GM18499 (cell line): ENCODE results near the gene ASTN2.

Source experiments
- ATAC-seq: cut with Tn5 transposase; IDR thresholded peaks from one replicate; pipeline ENCODE4 v1.9.1; 2021; ENCODE audit warnings: moderate number of reproducible peaks; ENCODE audit not compliant: insufficient read depth, unreplicated experiment

Gene ASTN2

GRCh38 chr9:117416856-117417255 is 2.0 kb upstream of the ASTN2 start:
- no peak for ATAC-seq

GRCh38 chr9:117415358-117415914 is 579 bp upstream of the ASTN2 start:
- no peak for ATAC-seq

- ATAC-seq, result no peak
Observed at GRCh38 chr9:117414220-117414905, 494 bp downstream of the ASTN2 start.

GRCh38 chr9:117413346-117414219 is 1.3 kb downstream of the ASTN2 start:
- ATAC-seq, result no peak

- ATAC-seq, result no peak
Observed at GRCh38 chr9:117412841-117413240, 2.0 kb downstream of the ASTN2 start.

- no peak for ATAC-seq
Observed at GRCh38 chr9:117412006-117412715, 2.7 kb downstream of the ASTN2 start.

- ATAC-seq, result no peak
Observed at GRCh38 chr9:117411547-117411946, 3.3 kb downstream of the ASTN2 start.

GRCh38 chr9:117409321-117409720 is 5.5 kb downstream of the ASTN2 start:
- no peak for ATAC-seq

GRCh38 chr9:117407436-117408022 is 7.3 kb downstream of the ASTN2 start:
- ATAC-seq, result no peak

- ATAC-seq, result no peak
Observed at GRCh38 chr9:117405950-117406705, 8.7 kb downstream of the ASTN2 start.

- no peak for ATAC-seq
Observed at GRCh38 chr9:117403848-117404247, 11.0 kb downstream of the ASTN2 start.

GRCh38 chr9:117403403-117403811 is 11.4 kb downstream of the ASTN2 start:
- ATAC-seq, result no peak

- ATAC-seq, result no peak
Observed at GRCh38 chr9:117400171-117400570, 14.7 kb downstream of the ASTN2 start.

GRCh38 chr9:117395151-117395650 is 19.7 kb downstream of the ASTN2 start:
- no peak for ATAC-seq

- ATAC-seq, result no peak
Observed at GRCh38 chr9:117394655-117395054, 20.2 kb downstream of the ASTN2 start.

- no peak for ATAC-seq
Observed at GRCh38 chr9:117392992-117393391, 21.9 kb downstream of the ASTN2 start.

GRCh38 chr9:117387422-117387821 is 27.4 kb downstream of the ASTN2 start:
- no peak for ATAC-seq

GRCh38 chr9:117379341-117379740 is 35.5 kb downstream of the ASTN2 start:
- no peak for ATAC-seq

GRCh38 chr9:117377046-117377445 is 37.8 kb downstream of the ASTN2 start:
- ATAC-seq, result no peak
